GM23248 (cell line): ENCODE results near the gene DOK1.

Experiments used
- EZH2 ChIP-seq: fragments of 200-600 bp; sonication (generic); IDR thresholded peaks from 2 replicates; pipeline ENCODE4 v1.6.1; 2018; ENCODE audit warnings: antibody characterized with exemption, mild to moderate bottlenecking; ENCODE audit not compliant: insufficient read depth, poor library complexity, severe bottlenecking
- EZH2phosphoT487 ChIP-seq: fragments of 200-600 bp; sonication (generic); IDR thresholded peaks from 2 replicates; pipeline ENCODE4 v1.6.1; 2018; ENCODE audit warnings: antibody characterized with exemption, moderate library complexity, mild to moderate bottlenecking, low read depth; ENCODE audit not compliant: insufficient read depth

GRCh38 chr2:74584088-74584645, 29.6 kb downstream of the DOK1 start:
- TF ChIP-seq EZH2phosphoT487 (no peak), EZH2 (no peak)
